CD4-positive, alpha-beta T cell (primary cell): ENCODE results near the gene CLEC9A. TPM values are rescaled to one million over a fixed set of nuclear protein-coding genes. Genes with fewer than 3 reads are reported as not detected.

Source experiments
- ATAC-seq: fragments of 200-7000 bp; cut with Tn5 transposase; one replicate; pipeline ENCODE4 v1.10.0; 2022; ENCODE audit warnings: mild to moderate bottlenecking; ENCODE audit not compliant: poor library complexity
- CTCF ChIA-PET: fragments of 350-600 bp; sonication (Branson Sonifier 250); formaldehyde crosslinking; loops from one replicate; lab custom pipeline; 2021; ENCODE audit warnings: antibody characterized with exemption, inconsistent platforms; lab: Charles Lee
- POLR2A ChIA-PET: fragments of 350-600 bp; sonication (Branson Sonifier 250); formaldehyde crosslinking; loops from one replicate; lab custom pipeline; 2021; ENCODE audit warnings: antibody characterized with exemption, inconsistent platforms; lab: Charles Lee
- DNase-seq, 14 experiments: peaks; one replicate each; pipeline ENCODE4 v3.0.0-alpha.2; 2013 to 2020; ENCODE audit warnings: mixed read lengths in 2 of 14
- H3K27ac ChIP-seq, 2 donors: one replicate each; pipeline versions ENCODE4 v1.5.1 to v1.7.0; 2013; ENCODE audit warnings: low read length in 2 of 2, low read depth in 1 of 2, mild to moderate bottlenecking in 1 of 2
- H3K27me3 ChIP-seq, 2 experiments: 1 replicate in 1 of 2; 2 replicates in 1 of 2; pipeline versions ENCODE4 v1.6.1 to v1.7.0; 2013; ENCODE audit warnings: low read length in 2 of 2, control low read depth in 1 of 2, mild to moderate bottlenecking in 1 of 2, moderate library complexity in 1 of 2; ENCODE audit not compliant: insufficient read depth in 2 of 2, control insufficient read depth in 1 of 2
- H3K36me3 ChIP-seq: one replicate; pipeline ENCODE4 v1.6.1; 2013; ENCODE audit warnings: low read length, control low read depth; ENCODE audit not compliant: insufficient read depth
- H3K4me1 ChIP-seq: one replicate; pipeline ENCODE4 v1.6.1; 2013; ENCODE audit warnings: low read length, control low read depth; ENCODE audit not compliant: insufficient read depth
- H3K4me3 ChIP-seq: one replicate; pipeline ENCODE4 v1.5.1; 2013; ENCODE audit warnings: mild to moderate bottlenecking, low read length, moderate library complexity
- H3K9me3 ChIP-seq, 2 experiments: 1 replicate in 1 of 2; 2 replicates in 1 of 2; pipeline versions ENCODE4 v1.6.1 to v1.7.0; 2013; ENCODE audit warnings: low read length in 2 of 2, mild to moderate bottlenecking in 2 of 2, control low read depth in 1 of 2, moderate library complexity in 1 of 2; ENCODE audit not compliant: control insufficient read depth in 1 of 2, insufficient read depth in 1 of 2
- H3K27ac Mint-ChIP-seq: one replicate; pipeline ENCODE4 v1.8.0; 2020; ENCODE audit warnings: mixed read lengths
- H3K27me3 Mint-ChIP-seq: one replicate; pipeline ENCODE4 v1.8.0; 2021; ENCODE audit warnings: mixed read lengths
- H3K36me3 Mint-ChIP-seq: one replicate; pipeline ENCODE4 v1.8.0; 2021; ENCODE audit warnings: low read depth, mixed read lengths
- H3K4me1 Mint-ChIP-seq: one replicate; pipeline ENCODE4 v1.8.0; 2021; ENCODE audit warnings: low read depth, mixed read lengths
- H3K4me3 Mint-ChIP-seq: one replicate; pipeline ENCODE4 v1.8.0; 2020; ENCODE audit warnings: mild to moderate bottlenecking, mixed read lengths
- H3K9me3 Mint-ChIP-seq: one replicate; pipeline ENCODE4 v1.8.0; 2020; ENCODE audit warnings: mixed read lengths
- intact Hi-C, 2 experiments: fragments of 100-400 bp; cut with DNase I in 1 of 2; cut with micrococcal nuclease in 1 of 2; formaldehyde crosslinking; loops; one replicate each; pipeline versions ENCODE4 v1.15.1 to v1.9.0; 2023 to 2025; cut with DNase I, micrococcal nuclease
- total RNA-seq, 174 experiments: library from RNA in 2 of 174; stranded (reverse) in 2 of 174; gene quantifications; one replicate each; pipeline ENCODE4 v1.2.3 and lab custom pipeline; 2021 to 2026
- TF ChIP-seq, protein P1 (sequence below): fragments of 200-600 bp; IDR thresholded peaks from one replicate; pipeline ENCODE4 v1.8.0; 2022; ENCODE audit warnings: antibody characterized with exemption, mild to moderate bottlenecking

CLEC9A gene
- total RNA-seq, 2 experiments from 2014 or later = 0.55 to 0.98 TPM

- ChIA-PET CTCF (no interaction called here), POLR2A (no interaction called here)
- H3K27ac ChIP-seq = no peak overlapping the region
- H3K36me3 Mint-ChIP-seq = no peaks in the 10 kb centered on the region
- no peak overlapping the region for H3K4me3 Mint-ChIP-seq
- H3K27ac Mint-ChIP-seq = no peak overlapping the region
- peaks cover 0 to 3% of the 10 kb centered on the region in 2 experiments for H3K27me3 ChIP-seq
- H3K4me1 ChIP-seq = no peaks in the 10 kb centered on the region
- TF ChIP-seq, protein P1, sequence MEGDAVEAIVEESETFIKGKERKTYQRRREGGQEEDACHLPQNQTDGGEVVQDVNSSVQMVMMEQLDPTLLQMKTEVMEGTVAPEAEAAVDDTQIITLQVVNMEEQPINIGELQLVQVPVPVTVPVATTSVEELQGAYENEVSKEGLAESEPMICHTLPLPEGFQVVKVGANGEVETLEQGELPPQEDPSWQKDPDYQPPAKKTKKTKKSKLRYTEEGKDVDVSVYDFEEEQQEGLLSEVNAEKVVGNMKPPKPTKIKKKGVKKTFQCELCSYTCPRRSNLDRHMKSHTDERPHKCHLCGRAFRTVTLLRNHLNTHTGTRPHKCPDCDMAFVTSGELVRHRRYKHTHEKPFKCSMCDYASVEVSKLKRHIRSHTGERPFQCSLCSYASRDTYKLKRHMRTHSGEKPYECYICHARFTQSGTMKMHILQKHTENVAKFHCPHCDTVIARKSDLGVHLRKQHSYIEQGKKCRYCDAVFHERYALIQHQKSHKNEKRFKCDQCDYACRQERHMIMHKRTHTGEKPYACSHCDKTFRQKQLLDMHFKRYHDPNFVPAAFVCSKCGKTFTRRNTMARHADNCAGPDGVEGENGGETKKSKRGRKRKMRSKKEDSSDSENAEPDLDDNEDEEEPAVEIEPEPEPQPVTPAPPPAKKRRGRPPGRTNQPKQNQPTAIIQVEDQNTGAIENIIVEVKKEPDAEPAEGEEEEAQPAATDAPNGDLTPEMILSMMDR = no peak
- peaks cover 0 to 3% of the 10 kb centered on the region in 2 experiments for H3K9me3 ChIP-seq
- DNase-seq = no peak
- no peak overlapping the region for H3K4me3 ChIP-seq
- no peak for ATAC-seq
- intact Hi-C loops = no loop called here
- no peaks in the 10 kb centered on the region for H3K4me1 Mint-ChIP-seq
- no peaks in the 10 kb centered on the region for H3K9me3 Mint-ChIP-seq
- H3K36me3 ChIP-seq = no peaks in the 10 kb centered on the region
- no peaks in the 10 kb centered on the region for H3K27me3 Mint-ChIP-seq
Measured at GRCh38 chr12:10033783-10034545, 3.5 kb downstream of the CLEC9A start.

DNA sequence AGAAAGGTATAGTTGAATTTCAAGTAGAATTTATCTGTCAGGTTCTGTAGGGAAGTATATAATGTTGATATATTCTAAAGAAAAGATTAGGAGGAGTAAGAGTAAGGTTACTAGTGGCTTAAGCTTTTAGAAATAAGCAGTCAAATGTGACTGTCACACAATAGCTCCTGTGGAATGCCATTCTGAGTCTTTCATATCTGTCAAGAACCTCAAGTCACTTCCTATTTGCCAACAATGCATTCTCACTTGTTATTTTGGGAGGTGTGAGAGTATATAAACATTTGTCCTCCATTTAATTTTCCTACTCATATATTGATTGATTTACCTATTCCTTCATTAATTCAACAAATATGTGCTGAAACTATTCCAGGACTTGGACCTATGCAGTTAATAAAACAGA, 11.7 kb downstream of the CLEC9A start:
- peaks cover 18% of the 10 kb centered on the region for H3K27me3 Mint-ChIP-seq
- no peaks in the 10 kb centered on the region for H3K36me3 Mint-ChIP-seq
- Histone ChIP-seq H3K27me3 (no peaks in the 10 kb centered on the region), H3K9me3 (no peaks in the 10 kb centered on the region), H3K27ac (no peak overlapping the region), H3K36me3 (no peaks in the 10 kb centered on the region), H3K4me1 (no peaks in the 10 kb centered on the region), H3K4me3 (no peak overlapping the region)
- CTCF ChIA-PET = interaction anchor here (1.1 kb wide), 1 partner anchor 27 kb away, joined by 3 read pairs; no protein-coding TSS in a partner anchor
- intact Hi-C loops = no loop called here
- H3K9me3 Mint-ChIP-seq = no peaks in the 10 kb centered on the region
- ATAC-seq (no peak), DNase-seq (no peak)
- POLR2A ChIA-PET = no interaction called here
- no peaks in the 10 kb centered on the region for H3K4me1 Mint-ChIP-seq
- no peak overlapping the region for H3K4me3 Mint-ChIP-seq
- no peak overlapping the region for H3K27ac Mint-ChIP-seq
- TF ChIP-seq, protein P1 = no peak

DNA sequence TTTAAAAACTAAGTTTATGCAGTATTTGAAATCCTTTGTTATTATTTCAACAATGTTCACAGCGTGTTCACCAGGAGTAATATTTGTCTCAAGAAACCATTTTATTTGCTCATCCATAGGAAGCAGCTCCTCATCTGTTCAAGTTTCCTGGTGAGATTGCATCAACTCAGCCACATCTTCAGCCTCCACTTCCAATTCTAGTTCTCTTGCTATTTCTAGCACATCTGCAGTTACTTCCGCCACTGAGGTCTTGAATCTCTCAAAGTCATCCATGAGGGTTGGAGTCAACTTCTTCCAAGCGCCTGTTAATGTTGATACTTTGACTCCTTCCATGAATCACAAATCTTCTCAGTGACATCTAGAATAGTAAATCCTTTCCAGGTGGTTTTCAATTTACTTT, 18.0 kb downstream of the CLEC9A start:
- DNase-seq = no peak
- Histone ChIP-seq H3K36me3 (no peaks in the 10 kb centered on the region), H3K4me3 (no peak overlapping the region), H3K27ac (no peak overlapping the region), H3K9me3 (no peaks in the 10 kb centered on the region), H3K4me1 (no peaks in the 10 kb centered on the region), H3K27me3 (no peaks in the 10 kb centered on the region)
- H3K36me3 Mint-ChIP-seq = no peaks in the 10 kb centered on the region
- H3K4me3 Mint-ChIP-seq = no peak overlapping the region
- intact Hi-C loops = no loop called here
- ChIA-PET CTCF (interaction anchor here (1.1 kb wide), 1 partner anchor 11 kb away, joined by 4 read pairs; no protein-coding TSS in a partner anchor), POLR2A (no interaction called here)
- no peaks in the 10 kb centered on the region for H3K4me1 Mint-ChIP-seq
- TF ChIP-seq, protein P1 = no peak
- H3K9me3 Mint-ChIP-seq = no peaks in the 10 kb centered on the region
- no peak for ATAC-seq
- peaks cover 33% of the 10 kb centered on the region for H3K27me3 Mint-ChIP-seq
- no peak overlapping the region for H3K27ac Mint-ChIP-seq
